BJ (cell line): Measurements from ENCODE around the gene KATNBL1. TPM values are rescaled to one million over a fixed set of nuclear protein-coding genes. Genes with fewer than 3 reads are reported as not detected.

ENCODE experiments used
- CTCF ChIA-PET: fragments of 350-600 bp; formaldehyde crosslinking; extraction: SDS; loops from one replicate; lab custom pipeline; 2021; ENCODE audit warnings: antibody characterized with exemption, inconsistent platforms; lab: Yijun Ruan, JAX
- POLR2A ChIA-PET: fragments of 300-600 bp; sonication (Branson Sonifier 250); formaldehyde crosslinking; extraction: SDS; loops from one replicate; lab custom pipeline; 2021; ENCODE audit warnings: antibody characterized with exemption; lab: Charles Lee
- DNase-seq: peaks from one replicate; pipeline ENCODE4 v3.0.0-alpha.2; 2011; ENCODE audit warnings: low read depth
- H3K27me3 ChIP-seq: 2 replicates; pipeline ENCODE4 v1.6.0; 2011; ENCODE audit warnings: low read length; ENCODE audit not compliant: control insufficient read depth, insufficient read depth
- H3K36me3 ChIP-seq: 2 replicates; pipeline ENCODE4 v1.5.1; 2011; ENCODE audit warnings: low read length; ENCODE audit not compliant: control insufficient read depth, insufficient read depth
- H3K4me3 ChIP-seq: 2 replicates; pipeline ENCODE4 v1.5.1; 2011; ENCODE audit warnings: low read depth, mild to moderate bottlenecking, control low read depth, low read length
- CTCF ChIP-seq: IDR thresholded peaks from 2 replicates; pipeline ENCODE4 v1.5.1; 2011; ENCODE audit warnings: low read depth, mild to moderate bottlenecking, control low read depth, inconsistent platforms, low read length, moderate library complexity; ENCODE audit not compliant: insufficient read depth
- polyA plus RNA-seq: library from polyadenylated mRNA; depleted of rRNA; stranded (reverse); fragments of >200 nt; gene quantifications from 2 replicates; pipeline ENCODE4 v1.2.3, GENCODE V29; 2011

KATNBL1 gene
- polyA plus RNA-seq, 1 experiment: 17.3 TPM

GRCh38 chr15:34248190-34248589, 38.3 kb upstream of the KATNBL1 start:
- no peak for DNase-seq
- TF ChIP-seq CTCF: no peak
- H3K27me3 ChIP-seq: no peaks in the 10 kb centered on the region
- H3K36me3 ChIP-seq: peaks cover 1% of the 10 kb centered on the region; the same call in 1 of the 2 replicates
- POLR2A ChIA-PET: no interaction called here
- CTCF ChIA-PET: interaction anchor here (0.6 to 0.9 kb wide), 2 partner anchors 18 to 126 kb away, joined by 3 read pairs; no protein-coding TSS in a partner anchor
- no peak overlapping the region for H3K4me3 ChIP-seq

- no peak for DNase-seq
- Histone ChIP-seq H3K4me3 (no peak overlapping the region), H3K27me3 (no peaks in the 10 kb centered on the region), H3K36me3 (peaks cover 1% of the 10 kb centered on the region; the same call in 1 of the 2 replicates)
- no peak for TF ChIP-seq CTCF
- ChIA-PET POLR2A (no interaction called here), CTCF (no interaction called here)
Measured at GRCh38 chr15:34246276-34246976, 36.5 kb upstream of the KATNBL1 start.

GRCh38 chr15:34243226-34243625, 33.3 kb upstream of the KATNBL1 start:
- CTCF ChIA-PET: interaction anchor here (1.4 to 3.0 kb wide), 2 partner anchors 14 to 100 kb away, joined by 5 to 21 read pairs; partner anchors contain the start of genes NOP10 and NUTM1
- no peak for DNase-seq
- no peak for TF ChIP-seq CTCF
- Histone ChIP-seq H3K4me3 (no peak overlapping the region), H3K27me3 (no peaks in the 10 kb centered on the region), H3K36me3 (peaks cover 1% of the 10 kb centered on the region; the same call in 1 of the 2 replicates)
- POLR2A ChIA-PET: no interaction called here

GRCh38 chr15:34242331-34242710, 32.4 kb upstream of the KATNBL1 start:
- ChIA-PET CTCF (interaction anchor here (0.9 to 4.5 kb wide), 7 partner anchors 9 to 170 kb away, joined by 3 to 28 read pairs (median 5); partner anchors contain the start of genes LPCAT4 and SLC12A6), POLR2A (no interaction called here)
- no peak for DNase-seq
- no peaks in the 10 kb centered on the region for H3K27me3 ChIP-seq
- no peak for TF ChIP-seq CTCF
- H3K36me3 ChIP-seq: peaks cover 1% of the 10 kb centered on the region; the same call in 1 of the 2 replicates
- no peak overlapping the region for H3K4me3 ChIP-seq

- POLR2A ChIA-PET: no interaction called here
- no peak for DNase-seq
- CTCF ChIA-PET: interaction anchor here (0.7 to 4.5 kb wide), 14 partner anchors 10 to 169 kb away, joined by 3 to 28 read pairs (median 4); partner anchors contain the start of genes EMC4, LPCAT4 and SLC12A6
- H3K36me3 ChIP-seq: peaks cover under 1% of the 10 kb centered on the region; the same call in 1 of the 2 replicates
- H3K27me3 ChIP-seq: no peaks in the 10 kb centered on the region
- peak; percentile 67 for TF ChIP-seq CTCF
- no peak overlapping the region for H3K4me3 ChIP-seq
Measured at GRCh38 chr15:34241376-34242330, 31.8 kb upstream of the KATNBL1 start.
